GM13977 (cell line): ENCODE data around the gene IGF1.

ENCODE experiments used
- DNase-seq: peaks from one replicate; pipeline ENCODE4 v3.0.0; 2012; ENCODE audit warnings: low spot score
- in situ Hi-C: fragments of 300-500 bp; cut with MboI; formaldehyde crosslinking; loops from one replicate; pipeline ENCODE4 v1.12.0; 2022; ENCODE audit warnings: low sequenced_read_pairs, low pct_unique_long_range_greater_than_20kb, mixed read lengths, inconsistent platforms; ENCODE audit not compliant: unreplicated experiment
- TF ChIP-seq, protein P1 (sequence below): IDR thresholded peaks from 2 replicates; pipeline ENCODE4 v1.5.1; 2012; ENCODE audit warnings: mild to moderate bottlenecking, control low read depth; ENCODE audit not compliant: insufficient read depth; ENCODE audit errors: extremely low read depth, missing control alignments

Gene IGF1

DNA sequence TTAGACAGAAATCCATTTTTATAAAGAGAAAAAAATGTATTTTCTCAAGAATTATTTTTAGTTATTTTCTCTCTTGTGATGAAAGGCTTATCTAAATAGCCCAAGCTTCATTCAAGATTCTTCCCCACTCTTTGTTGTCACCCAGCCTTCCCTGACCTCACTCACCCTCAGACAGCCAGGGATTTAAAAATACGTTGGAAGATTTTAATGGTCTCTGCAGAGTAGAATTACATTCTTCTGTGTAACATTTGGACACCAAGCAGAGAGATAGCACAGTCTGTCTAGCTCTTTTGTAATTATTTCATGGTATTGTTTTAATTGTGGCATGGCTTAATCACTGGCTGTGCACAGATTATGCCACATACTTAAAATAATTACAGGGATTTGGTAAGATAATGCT lies 130.3 kb downstream of the IGF1 start:
- in situ Hi-C loops = loop anchor here (25.0 kb wide), 1 partner anchor 1212 kb away; no protein-coding TSS in a partner anchor
- TF ChIP-seq, protein P1, sequence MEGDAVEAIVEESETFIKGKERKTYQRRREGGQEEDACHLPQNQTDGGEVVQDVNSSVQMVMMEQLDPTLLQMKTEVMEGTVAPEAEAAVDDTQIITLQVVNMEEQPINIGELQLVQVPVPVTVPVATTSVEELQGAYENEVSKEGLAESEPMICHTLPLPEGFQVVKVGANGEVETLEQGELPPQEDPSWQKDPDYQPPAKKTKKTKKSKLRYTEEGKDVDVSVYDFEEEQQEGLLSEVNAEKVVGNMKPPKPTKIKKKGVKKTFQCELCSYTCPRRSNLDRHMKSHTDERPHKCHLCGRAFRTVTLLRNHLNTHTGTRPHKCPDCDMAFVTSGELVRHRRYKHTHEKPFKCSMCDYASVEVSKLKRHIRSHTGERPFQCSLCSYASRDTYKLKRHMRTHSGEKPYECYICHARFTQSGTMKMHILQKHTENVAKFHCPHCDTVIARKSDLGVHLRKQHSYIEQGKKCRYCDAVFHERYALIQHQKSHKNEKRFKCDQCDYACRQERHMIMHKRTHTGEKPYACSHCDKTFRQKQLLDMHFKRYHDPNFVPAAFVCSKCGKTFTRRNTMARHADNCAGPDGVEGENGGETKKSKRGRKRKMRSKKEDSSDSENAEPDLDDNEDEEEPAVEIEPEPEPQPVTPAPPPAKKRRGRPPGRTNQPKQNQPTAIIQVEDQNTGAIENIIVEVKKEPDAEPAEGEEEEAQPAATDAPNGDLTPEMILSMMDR = no peak
- no peak for DNase-seq

DNA sequence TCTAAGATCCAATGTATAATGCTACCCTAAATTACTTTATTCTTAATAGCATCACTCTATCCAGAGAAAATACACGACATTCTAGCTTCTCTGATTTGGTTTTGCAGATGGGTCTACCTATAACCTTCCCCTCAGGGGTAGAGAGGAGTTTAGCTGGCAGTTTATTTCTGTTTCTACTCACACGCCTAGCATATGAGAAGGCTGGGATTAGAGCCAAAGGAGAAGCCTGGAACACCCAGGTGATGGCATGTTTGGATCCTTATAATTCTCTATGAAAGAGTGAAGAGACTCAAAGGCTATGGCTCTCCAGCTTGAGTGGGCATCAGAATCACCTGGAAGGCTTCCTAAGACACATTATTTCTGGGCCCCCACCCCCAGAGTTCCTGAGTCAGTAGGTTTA lies 131.3 kb downstream of the IGF1 start:
- in situ Hi-C loops = no loop called here
- no peak for DNase-seq

DNA sequence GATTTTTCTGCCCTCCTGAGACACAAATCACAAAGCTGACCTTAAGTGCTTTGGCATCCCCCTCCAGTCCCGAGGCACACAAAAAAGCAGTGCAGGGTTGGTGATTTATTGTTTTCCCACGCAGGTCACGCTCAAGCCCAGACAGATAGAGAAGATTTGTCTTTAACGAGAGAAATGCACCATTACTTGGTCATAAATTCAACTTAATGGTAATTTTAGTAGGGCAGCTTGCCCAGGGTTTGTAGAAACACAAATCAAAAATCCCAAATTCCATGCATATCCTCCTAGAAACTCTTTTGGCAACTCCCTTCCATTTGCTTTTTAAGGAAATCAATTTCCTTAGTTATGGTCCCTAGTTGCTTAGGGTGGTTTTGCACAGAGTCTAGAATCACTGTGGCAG lies 132.6 kb downstream of the IGF1 start:
- in situ Hi-C loops = no loop called here
- DNase-seq = no peak
- TF ChIP-seq, protein P1 = no peak

More for the DNA sequence above, 131.3 kb downstream of the IGF1 start:
- TF ChIP-seq, protein P1 = no peak
